Activated T-cell treated with anti-CD3 and anti-CD28 coated beads for 4 hours (primary cell): ENCODE measurements around the gene TPD52L1.

Experiments
- DNase-seq: peaks from one replicate; pipeline ENCODE4 v3.0.0-alpha.2; 2020

The TPD52L1 gene

GRCh38 chr6:125215252-125215819 lies 61.8 kb downstream of the TPD52L1 start:
- DNase-seq: no peak

GRCh38 chr6:125216015-125216414 lies 62.4 kb downstream of the TPD52L1 start:
- DNase-seq: no peak

- DNase-seq: no peak
Observed at GRCh38 chr6:125217369-125217768, 63.8 kb downstream of the TPD52L1 start.

- no peak for DNase-seq
Observed at GRCh38 chr6:125217992-125218391, 64.4 kb downstream of the TPD52L1 start.

- no peak for DNase-seq
Observed at GRCh38 chr6:125219361-125219895, 65.9 kb downstream of the TPD52L1 start.

- no peak for DNase-seq
Observed at GRCh38 chr6:125220712-125221111, 67.1 kb downstream of the TPD52L1 start.

GRCh38 chr6:125222531-125223455 lies 69.2 kb downstream of the TPD52L1 start:
- DNase-seq: no peak

- no peak for DNase-seq
Observed at GRCh38 chr6:125224231-125224861, 70.8 kb downstream of the TPD52L1 start.

- no peak for DNase-seq
Observed at GRCh38 chr6:125227244-125227643, 73.7 kb downstream of the TPD52L1 start.

- DNase-seq: no peak
Observed at GRCh38 chr6:125228981-125229479, 75.5 kb downstream of the TPD52L1 start.

- DNase-seq: no peak
Observed at GRCh38 chr6:125230674-125231073, 77.1 kb downstream of the TPD52L1 start.

- no peak for DNase-seq
Observed at GRCh38 chr6:125231133-125231532, 77.6 kb downstream of the TPD52L1 start.

- no peak for DNase-seq
Observed at GRCh38 chr6:125231574-125232343, 78.2 kb downstream of the TPD52L1 start.

- no peak for DNase-seq
Observed at GRCh38 chr6:125232466-125232865, 78.9 kb downstream of the TPD52L1 start.

GRCh38 chr6:125233202-125233601 lies 79.6 kb downstream of the TPD52L1 start:
- no peak for DNase-seq

- DNase-seq: no peak
Observed at GRCh38 chr6:125236536-125237327, 83.2 kb downstream of the TPD52L1 start.

- no peak for DNase-seq
Observed at GRCh38 chr6:125237764-125238163, 84.2 kb downstream of the TPD52L1 start.

- DNase-seq: no peak
Observed at GRCh38 chr6:125245109-125245508, 91.5 kb downstream of the TPD52L1 start.

GRCh38 chr6:125245523-125246264 lies 92.1 kb downstream of the TPD52L1 start:
- no peak for DNase-seq

GRCh38 chr6:125246566-125246965 lies 93.0 kb downstream of the TPD52L1 start:
- no peak for DNase-seq

GRCh38 chr6:125248136-125248535 lies 94.6 kb downstream of the TPD52L1 start:
- DNase-seq: no peak
